GM21717 (cell line): Measurements from ENCODE around the gene DCST1.

ENCODE experiments used
- ATAC-seq: cut with Tn5 transposase; IDR thresholded peaks from one replicate; pipeline ENCODE4 v1.9.1; 2021; ENCODE audit warnings: mild to moderate bottlenecking, moderate library complexity; ENCODE audit not compliant: unreplicated experiment

DCST1 gene

GRCh38 chr1:155001425-155001674 is 32.3 kb upstream of the DCST1 start:
- ATAC-seq: no peak

GRCh38 chr1:155001675-155002463 is 31.8 kb upstream of the DCST1 start:
- peak; percentile 35 for ATAC-seq

- ATAC-seq: no peak
Observed at GRCh38 chr1:155002464-155003226, 31.0 kb upstream of the DCST1 start, which contains the start of gene ZBTB7B. TSS of gene ZBTB7B (plus strand) at chr1:155002802. CDS start at chr1:155014661, 11,859 bp downstream.

GRCh38 chr1:155003227-155003765 is 30.3 kb upstream of the DCST1 start:
- ATAC-seq: no peak

GRCh38 chr1:155003766-155004351 is 29.8 kb upstream of the DCST1 start:
- no peak for ATAC-seq

- ATAC-seq: no peak
Observed at GRCh38 chr1:155004352-155005075, 29.1 kb upstream of the DCST1 start.

- ATAC-seq: no peak
Observed at GRCh38 chr1:155005076-155006011, 28.3 kb upstream of the DCST1 start.

- ATAC-seq: no peak
Observed at GRCh38 chr1:155006601-155007101, 27.0 kb upstream of the DCST1 start.

GRCh38 chr1:155007251-155007828 is 26.3 kb upstream of the DCST1 start:
- ATAC-seq: no peak

GRCh38 chr1:155008015-155008941 is 25.3 kb upstream of the DCST1 start:
- ATAC-seq: no peak

GRCh38 chr1:155009221-155009711 is 24.4 kb upstream of the DCST1 start:
- ATAC-seq: no peak

- ATAC-seq: no peak
Observed at GRCh38 chr1:155009742-155010141, 23.9 kb upstream of the DCST1 start.

GRCh38 chr1:155010211-155010918 is 23.3 kb upstream of the DCST1 start:
- no peak for ATAC-seq

- no peak for ATAC-seq
Observed at GRCh38 chr1:155011004-155011416, 22.6 kb upstream of the DCST1 start.

- no peak for ATAC-seq
Observed at GRCh38 chr1:155011437-155012025, 22.1 kb upstream of the DCST1 start.

- no peak for ATAC-seq
Observed at GRCh38 chr1:155012026-155012546, 21.5 kb upstream of the DCST1 start.
